IgD-negative memory B cell (primary cell): Measurements from ENCODE around the gene SH3RF3. TPM values are rescaled to one million over a fixed set of nuclear protein-coding genes. Genes with fewer than 3 reads are reported as not detected.

Experiments used
- H3K27ac Mint-ChIP-seq, 3 donors: one replicate each; pipeline ENCODE4 v1.8.0; 2020 to 2022; ENCODE audit warnings: mild to moderate bottlenecking in 3 of 3, mixed read lengths in 3 of 3, moderate library complexity in 1 of 3
- H3K27me3 Mint-ChIP-seq: one replicate; pipeline ENCODE4 v1.8.0; 2021; ENCODE audit warnings: mixed read lengths
- H3K36me3 Mint-ChIP-seq: one replicate; pipeline ENCODE4 v1.8.0; 2020; ENCODE audit warnings: mild to moderate bottlenecking, mixed read lengths
- H3K4me1 Mint-ChIP-seq, 3 donors: one replicate each; pipeline ENCODE4 v1.8.0; 2020 to 2022; ENCODE audit warnings: mixed read lengths in 3 of 3, mild to moderate bottlenecking in 1 of 3
- H3K4me3 Mint-ChIP-seq, 4 donors: one replicate each; pipeline ENCODE4 v1.8.0; 2020 to 2022; ENCODE audit warnings: mild to moderate bottlenecking in 4 of 4, mixed read lengths in 4 of 4, moderate library complexity in 3 of 4
- H3K9me3 Mint-ChIP-seq, 3 donors: one replicate each; pipeline ENCODE4 v1.8.0; 2020 to 2021; ENCODE audit warnings: mixed read lengths in 3 of 3, mild to moderate bottlenecking in 1 of 3
- polyA plus RNA-seq: library from polyadenylated mRNA; unstranded; fragments of 300-500 nt; fragmentation: Illumina TruSeq; gene quantifications from one replicate; pipeline ENCODE4 v1.2.3, GENCODE V29; 2021

The SH3RF3 gene
- polyA plus RNA-seq, 1 donor from 2014 or later = not detected

- H3K9me3 Mint-ChIP-seq = no peaks in the 10 kb centered on the region
- peaks cover 12% of the 10 kb centered on the region for H3K27me3 Mint-ChIP-seq
- H3K27ac Mint-ChIP-seq = no peak overlapping the region
- no peaks in the 10 kb centered on the region for H3K4me1 Mint-ChIP-seq
- no peaks in the 10 kb centered on the region for H3K36me3 Mint-ChIP-seq
- H3K4me3 Mint-ChIP-seq = no peak overlapping the region
Measured at GRCh38 chr2:109408043-109408335, 279.0 kb downstream of the SH3RF3 start.

GRCh38 chr2:109409321-109410038 lies 280.5 kb downstream of the SH3RF3 start:
- Mint-ChIP-seq H3K27ac (no peak overlapping the region), H3K4me1 (no peaks in the 10 kb centered on the region), H3K36me3 (no peaks in the 10 kb centered on the region), H3K9me3 (no peaks in the 10 kb centered on the region), H3K27me3 (peaks cover 10% of the 10 kb centered on the region), H3K4me3 (no peak overlapping the region)

- Mint-ChIP-seq H3K27ac (no peak overlapping the region), H3K36me3 (no peaks in the 10 kb centered on the region), H3K27me3 (peaks cover 9% of the 10 kb centered on the region), H3K4me1 (no peaks in the 10 kb centered on the region), H3K4me3 (no peak overlapping the region), H3K9me3 (no peaks in the 10 kb centered on the region)
Measured at GRCh38 chr2:109410039-109410815, 281.2 kb downstream of the SH3RF3 start.

GRCh38 chr2:109411640-109412325 lies 282.8 kb downstream of the SH3RF3 start:
- no peak overlapping the region for H3K27ac Mint-ChIP-seq
- H3K36me3 Mint-ChIP-seq = no peaks in the 10 kb centered on the region
- no peaks in the 10 kb centered on the region for H3K4me1 Mint-ChIP-seq
- H3K4me3 Mint-ChIP-seq = no peak overlapping the region
- H3K27me3 Mint-ChIP-seq = peaks cover 4% of the 10 kb centered on the region
- no peaks in the 10 kb centered on the region for H3K9me3 Mint-ChIP-seq

- H3K36me3 Mint-ChIP-seq = no peaks in the 10 kb centered on the region
- no peaks in the 10 kb centered on the region for H3K9me3 Mint-ChIP-seq
- H3K27me3 Mint-ChIP-seq = peaks cover 3% of the 10 kb centered on the region
- H3K27ac Mint-ChIP-seq = no peak overlapping the region
- no peaks in the 10 kb centered on the region for H3K4me1 Mint-ChIP-seq
- no peak overlapping the region for H3K4me3 Mint-ChIP-seq
Measured at GRCh38 chr2:109415581-109416013, 286.6 kb downstream of the SH3RF3 start.

- Mint-ChIP-seq H3K4me1 (no peaks in the 10 kb centered on the region), H3K4me3 (no peak overlapping the region), H3K9me3 (no peaks in the 10 kb centered on the region), H3K27me3 (peaks cover 3% of the 10 kb centered on the region), H3K36me3 (no peaks in the 10 kb centered on the region), H3K27ac (no peak overlapping the region)
Measured at GRCh38 chr2:109417701-109418335, 288.8 kb downstream of the SH3RF3 start.

GRCh38 chr2:109418716-109419115 lies 289.7 kb downstream of the SH3RF3 start:
- Mint-ChIP-seq H3K4me3 (no peak overlapping the region), H3K27me3 (peaks cover 3% of the 10 kb centered on the region), H3K27ac (no peak overlapping the region), H3K9me3 (no peaks in the 10 kb centered on the region), H3K4me1 (no peaks in the 10 kb centered on the region), H3K36me3 (no peaks in the 10 kb centered on the region)

- H3K4me1 Mint-ChIP-seq = no peaks in the 10 kb centered on the region
- no peaks in the 10 kb centered on the region for H3K9me3 Mint-ChIP-seq
- peaks cover 3% of the 10 kb centered on the region for H3K27me3 Mint-ChIP-seq
- no peaks in the 10 kb centered on the region for H3K36me3 Mint-ChIP-seq
- no peak overlapping the region for H3K4me3 Mint-ChIP-seq
- no peak overlapping the region for H3K27ac Mint-ChIP-seq
Measured at GRCh38 chr2:109419171-109419756, 290.3 kb downstream of the SH3RF3 start.

- Mint-ChIP-seq H3K36me3 (no peaks in the 10 kb centered on the region), H3K4me3 (no peak overlapping the region), H3K4me1 (no peaks in the 10 kb centered on the region), H3K9me3 (no peaks in the 10 kb centered on the region), H3K27me3 (peaks cover 3% of the 10 kb centered on the region), H3K27ac (no peak overlapping the region)
Measured at GRCh38 chr2:109419960-109420370, 291.0 kb downstream of the SH3RF3 start.

GRCh38 chr2:109421101-109421500 lies 292.1 kb downstream of the SH3RF3 start:
- Mint-ChIP-seq H3K9me3 (no peaks in the 10 kb centered on the region), H3K4me1 (no peaks in the 10 kb centered on the region), H3K36me3 (no peaks in the 10 kb centered on the region), H3K27ac (no peak overlapping the region), H3K4me3 (no peak overlapping the region), H3K27me3 (peaks cover 3% of the 10 kb centered on the region)

- H3K4me1 Mint-ChIP-seq = no peaks in the 10 kb centered on the region
- no peaks in the 10 kb centered on the region for H3K9me3 Mint-ChIP-seq
- H3K4me3 Mint-ChIP-seq = no peak overlapping the region
- H3K27ac Mint-ChIP-seq = no peak overlapping the region
- H3K36me3 Mint-ChIP-seq = no peaks in the 10 kb centered on the region
- H3K27me3 Mint-ChIP-seq = peaks cover 3% of the 10 kb centered on the region
Measured at GRCh38 chr2:109421642-109422041, 292.6 kb downstream of the SH3RF3 start.

GRCh38 chr2:109422071-109422757 lies 293.2 kb downstream of the SH3RF3 start:
- no peaks in the 10 kb centered on the region for H3K4me1 Mint-ChIP-seq
- H3K27me3 Mint-ChIP-seq = peaks cover 3% of the 10 kb centered on the region
- no peak overlapping the region for H3K27ac Mint-ChIP-seq
- H3K4me3 Mint-ChIP-seq = no peak overlapping the region
- no peaks in the 10 kb centered on the region for H3K9me3 Mint-ChIP-seq
- H3K36me3 Mint-ChIP-seq = no peaks in the 10 kb centered on the region

- no peaks in the 10 kb centered on the region for H3K36me3 Mint-ChIP-seq
- H3K27ac Mint-ChIP-seq = no peak overlapping the region
- H3K4me1 Mint-ChIP-seq = no peaks in the 10 kb centered on the region
Measured at GRCh38 chr2:109422758-109423500, 293.9 kb downstream of the SH3RF3 start.

More at GRCh38 chr2:109422758-109423500, 293.9 kb downstream of the SH3RF3 start:
- Mint-ChIP-seq H3K27me3 (peaks cover 3% of the 10 kb centered on the region), H3K9me3 (no peaks in the 10 kb centered on the region), H3K4me3 (no peak overlapping the region)
